GM18520 (cell line): Measurements from ENCODE around the gene SNTG2.

Experiments used
- ATAC-seq: cut with Tn5 transposase; IDR thresholded peaks from one replicate; pipeline ENCODE4 v1.9.1; 2021; ENCODE audit not compliant: unreplicated experiment

SNTG2 gene

GRCh38 chr2:1266351-1266750 lies 315.7 kb downstream of the SNTG2 start:
- ATAC-seq: no peak

DNA sequence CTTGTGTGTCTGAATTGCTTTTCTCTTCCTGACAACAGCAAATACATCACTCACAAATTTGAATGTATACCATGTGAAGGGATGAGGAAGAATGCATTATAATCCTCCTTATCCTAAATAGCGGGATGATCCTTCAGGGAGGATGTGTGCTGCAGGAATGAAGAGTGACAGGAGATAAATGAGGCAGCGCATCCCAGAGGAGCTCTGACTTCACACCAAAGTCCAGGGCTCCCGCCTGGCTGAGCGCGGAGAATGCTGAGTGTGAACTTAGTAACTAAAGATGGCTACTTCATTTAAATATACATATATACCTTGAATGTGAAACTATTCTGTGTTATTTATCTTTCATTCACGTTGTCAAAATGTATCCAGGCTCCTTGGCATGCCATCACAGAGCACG lies 317.4 kb downstream of the SNTG2 start:
- no peak for ATAC-seq

- no peak for ATAC-seq
Measured at GRCh38 chr2:1269812-1270211, 319.2 kb downstream of the SNTG2 start.

GRCh38 chr2:1272835-1273234 lies 322.2 kb downstream of the SNTG2 start:
- no peak for ATAC-seq

DNA sequence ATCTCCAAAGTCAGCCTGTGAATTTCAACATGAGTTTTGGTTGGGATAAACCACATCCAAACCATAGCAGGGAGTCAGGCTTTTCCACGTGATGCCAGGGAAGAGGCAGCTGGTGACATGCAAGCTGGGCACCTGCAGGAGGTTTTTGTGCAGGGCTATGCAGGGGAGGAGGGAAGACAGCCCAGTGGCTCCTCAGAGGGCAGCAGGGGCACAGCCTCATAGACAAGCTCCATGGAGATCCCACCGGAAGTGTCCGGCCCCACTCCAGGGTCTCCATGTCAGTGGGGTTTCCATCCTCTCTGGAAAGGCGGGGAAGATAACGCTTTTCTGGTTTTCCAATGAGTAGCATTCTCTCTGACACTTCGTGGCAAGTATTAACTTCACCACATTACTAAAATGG lies 327.0 kb downstream of the SNTG2 start:
- ATAC-seq: no peak

DNA sequence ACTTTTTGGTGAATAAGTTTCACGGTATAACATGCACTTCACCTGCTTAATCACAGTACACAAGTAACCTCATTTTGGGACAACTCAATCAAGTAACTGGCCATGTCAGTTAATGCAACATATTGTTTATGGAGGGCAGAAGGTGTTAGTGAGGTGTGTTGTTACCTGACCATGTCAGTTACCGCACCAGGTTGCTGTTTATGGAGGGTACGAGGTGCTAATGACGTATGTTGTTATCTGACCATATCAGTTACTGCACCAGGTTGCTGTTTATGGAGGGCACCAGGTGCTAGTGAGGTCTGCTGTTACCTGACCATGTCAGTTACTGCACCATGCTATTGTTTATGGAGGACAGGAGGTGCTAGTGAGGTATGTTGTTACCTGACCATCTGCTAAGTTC lies 327.5 kb downstream of the SNTG2 start:
- ATAC-seq: no peak

DNA sequence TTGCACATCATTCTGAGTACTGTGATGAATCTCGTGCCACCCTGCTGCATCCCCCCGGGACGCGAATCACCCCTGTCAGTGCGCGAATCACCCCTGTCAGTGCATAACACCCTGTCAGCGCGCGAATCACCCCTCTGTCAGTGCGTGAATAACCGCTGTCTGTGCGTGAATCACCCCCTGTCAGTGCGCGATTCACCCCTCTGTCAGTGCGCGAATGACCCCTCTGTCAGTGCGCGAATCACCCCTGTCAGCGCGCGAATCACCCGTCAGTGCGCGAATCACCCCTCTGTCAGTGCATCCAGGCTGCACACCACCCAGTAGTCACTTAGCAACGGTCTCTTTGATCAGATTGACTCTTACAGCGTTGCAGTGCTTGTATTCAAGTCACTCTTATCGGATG lies 328.2 kb downstream of the SNTG2 start:
- ATAC-seq: no peak

GRCh38 chr2:1282552-1282951 lies 331.9 kb downstream of the SNTG2 start:
- no peak for ATAC-seq

DNA sequence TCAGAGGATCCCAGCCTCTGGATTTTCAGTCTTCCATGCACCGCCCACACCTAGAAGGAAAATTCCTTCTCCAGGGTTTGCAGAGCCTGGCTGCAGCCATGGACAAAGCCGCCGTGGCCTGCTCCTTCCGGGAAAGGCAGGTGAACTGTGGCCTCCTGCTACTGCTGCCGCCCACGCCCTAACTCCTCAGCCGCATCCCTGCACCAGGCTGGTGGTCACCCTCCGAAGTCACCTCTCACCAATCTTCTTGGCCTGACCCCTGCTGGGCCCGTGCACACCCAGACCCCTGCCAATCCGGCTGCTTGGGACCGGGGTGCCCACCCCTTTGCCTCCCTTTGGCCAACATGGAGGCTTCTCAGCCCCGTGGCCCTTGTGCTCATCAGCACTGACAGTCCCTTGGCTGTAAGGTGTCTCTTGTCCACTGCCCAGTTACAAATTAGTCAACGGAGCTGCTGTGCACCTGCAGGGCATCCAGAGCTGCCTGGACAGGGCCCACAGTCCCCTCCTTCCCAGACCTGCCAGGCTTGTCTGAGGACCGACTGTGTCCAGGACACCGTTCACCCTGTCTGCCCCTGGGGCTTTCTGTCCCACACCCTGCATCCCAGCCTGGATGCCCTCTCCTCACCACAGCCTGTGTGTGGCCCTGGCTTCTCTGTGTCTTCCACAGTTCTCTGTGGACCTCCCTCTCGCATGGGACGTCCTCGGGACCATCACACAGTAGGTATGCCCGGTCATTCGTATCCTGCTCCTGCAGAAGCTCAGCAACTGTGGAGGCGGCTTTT lies 332.6 kb downstream of the SNTG2 start:
- ATAC-seq: no peak

DNA sequence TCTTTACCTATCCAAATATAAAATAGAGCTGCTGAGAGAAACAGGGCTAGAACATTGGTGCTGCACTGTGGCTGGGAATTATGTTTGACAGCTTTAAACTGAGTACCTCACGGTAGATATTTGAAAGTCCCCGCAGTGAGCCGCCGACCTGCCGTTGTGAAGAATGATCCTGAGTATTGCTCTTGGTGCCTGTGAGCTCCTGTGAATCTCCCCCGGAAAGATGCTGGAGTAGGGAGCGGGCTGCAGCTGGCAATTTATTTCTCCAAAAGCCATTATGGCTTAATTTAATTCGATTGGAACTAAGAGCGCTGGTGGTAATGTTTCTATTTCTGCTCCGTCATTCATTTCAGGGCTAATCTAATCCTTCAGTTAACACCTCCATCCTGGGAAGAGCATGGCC lies 333.2 kb downstream of the SNTG2 start:
- no peak for ATAC-seq

DNA sequence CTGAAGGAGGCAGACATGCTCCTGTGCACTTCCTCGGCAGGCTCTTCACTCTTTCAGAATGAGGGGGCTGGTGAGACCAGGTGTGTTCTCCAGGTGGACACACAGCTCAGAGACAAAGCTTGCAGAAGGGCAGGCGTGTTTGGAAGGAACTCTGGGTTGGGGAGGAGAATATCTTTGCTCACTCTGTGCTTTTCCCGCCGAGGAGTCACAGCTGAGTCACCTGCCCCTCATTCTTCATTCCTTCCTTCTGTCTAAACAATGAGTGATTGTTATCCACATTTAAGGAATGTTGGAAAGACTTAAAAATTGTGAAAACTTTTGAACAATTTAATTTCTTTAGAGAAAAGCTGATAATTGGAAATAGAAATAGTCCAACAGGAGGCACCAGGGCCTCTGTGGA lies 336.3 kb downstream of the SNTG2 start:
- ATAC-seq: no peak

- no peak for ATAC-seq
Measured at GRCh38 chr2:1287427-1287826, 336.8 kb downstream of the SNTG2 start.

DNA sequence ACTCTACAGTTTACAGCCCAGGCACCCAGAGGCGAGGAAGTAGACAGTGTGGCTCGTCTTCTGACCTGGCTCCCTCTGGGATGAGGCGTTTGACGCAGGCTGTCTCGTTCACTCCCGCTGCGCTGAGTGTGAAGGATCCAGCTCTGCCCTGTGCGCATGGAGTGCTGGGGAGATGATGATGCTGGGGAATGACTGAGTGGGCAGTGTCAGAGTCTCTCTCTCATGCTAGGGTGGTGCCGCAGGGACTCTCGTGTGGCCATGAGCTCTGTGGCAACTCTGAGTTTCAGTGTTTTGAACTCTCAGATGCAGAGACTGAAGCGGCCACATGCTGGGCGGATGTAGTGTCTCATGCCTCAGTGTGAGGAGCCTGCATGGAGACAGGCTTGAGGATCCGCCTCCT lies 344.3 kb downstream of the SNTG2 start:
- no peak for ATAC-seq

DNA sequence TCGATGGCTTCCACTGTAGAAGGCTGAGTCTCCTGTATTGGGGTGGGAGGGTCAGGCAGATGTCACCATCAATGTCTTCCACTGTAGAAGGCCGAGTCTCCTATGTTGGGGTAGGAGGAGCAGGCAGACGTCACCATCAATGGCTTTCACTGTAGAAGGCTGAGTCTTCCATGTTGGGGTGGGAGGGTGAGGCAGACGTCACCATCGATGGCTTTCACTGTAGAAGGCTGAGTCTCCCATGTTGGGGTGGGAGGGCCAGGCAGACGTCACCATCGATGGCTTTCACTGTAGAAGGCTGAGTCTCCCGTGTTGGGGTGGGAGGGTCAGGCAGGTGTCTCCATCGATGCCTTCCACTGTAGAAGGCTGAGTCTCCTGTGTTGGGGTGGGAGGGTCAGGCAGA lies 345.1 kb downstream of the SNTG2 start:
- ATAC-seq: no peak

- no peak for ATAC-seq
Measured at GRCh38 chr2:1297372-1298159, 346.9 kb downstream of the SNTG2 start.

DNA sequence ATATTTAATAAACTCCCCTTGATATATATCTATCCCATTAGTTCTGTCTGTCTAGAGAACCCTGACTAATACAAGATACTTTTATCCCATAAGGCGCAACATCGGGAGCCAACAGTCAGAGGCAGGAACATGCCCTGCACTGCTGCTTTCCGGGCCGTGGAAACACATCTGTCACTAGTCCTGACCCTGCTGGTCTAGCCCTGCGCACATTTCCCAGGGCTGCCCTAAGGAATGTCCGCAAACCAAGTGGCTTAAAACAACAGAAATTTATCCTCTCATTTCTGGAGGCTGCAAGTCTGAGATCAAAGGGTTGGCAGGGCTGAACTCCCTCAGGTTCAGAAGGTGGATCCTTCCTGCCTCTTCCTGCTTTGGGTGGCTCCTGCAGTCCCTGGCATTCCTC lies 348.4 kb downstream of the SNTG2 start:
- no peak for ATAC-seq

DNA sequence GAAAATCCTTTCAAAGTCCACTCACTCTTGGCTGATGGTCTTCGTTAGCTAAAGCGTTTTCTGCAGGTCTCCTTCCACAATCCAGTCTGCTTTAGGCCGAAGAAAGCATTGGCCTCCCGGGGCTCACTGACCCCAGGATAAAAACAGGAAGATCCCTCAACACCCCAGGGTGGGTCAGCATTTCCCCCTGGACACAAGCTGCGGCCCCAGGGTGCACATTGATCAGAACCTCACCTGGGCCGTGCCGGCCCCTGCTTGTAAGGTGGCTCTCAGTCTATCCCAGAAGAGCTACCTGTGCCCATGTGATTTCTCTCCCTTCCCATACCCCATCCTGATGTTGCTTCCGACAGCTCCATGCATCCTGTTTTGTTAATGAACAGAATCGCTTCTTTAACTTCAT lies 349.6 kb downstream of the SNTG2 start:
- no peak for ATAC-seq

GRCh38 chr2:1301056-1301455 lies 350.4 kb downstream of the SNTG2 start:
- ATAC-seq: no peak

GRCh38 chr2:1305342-1306013 lies 354.8 kb downstream of the SNTG2 start:
- ATAC-seq: no peak

DNA sequence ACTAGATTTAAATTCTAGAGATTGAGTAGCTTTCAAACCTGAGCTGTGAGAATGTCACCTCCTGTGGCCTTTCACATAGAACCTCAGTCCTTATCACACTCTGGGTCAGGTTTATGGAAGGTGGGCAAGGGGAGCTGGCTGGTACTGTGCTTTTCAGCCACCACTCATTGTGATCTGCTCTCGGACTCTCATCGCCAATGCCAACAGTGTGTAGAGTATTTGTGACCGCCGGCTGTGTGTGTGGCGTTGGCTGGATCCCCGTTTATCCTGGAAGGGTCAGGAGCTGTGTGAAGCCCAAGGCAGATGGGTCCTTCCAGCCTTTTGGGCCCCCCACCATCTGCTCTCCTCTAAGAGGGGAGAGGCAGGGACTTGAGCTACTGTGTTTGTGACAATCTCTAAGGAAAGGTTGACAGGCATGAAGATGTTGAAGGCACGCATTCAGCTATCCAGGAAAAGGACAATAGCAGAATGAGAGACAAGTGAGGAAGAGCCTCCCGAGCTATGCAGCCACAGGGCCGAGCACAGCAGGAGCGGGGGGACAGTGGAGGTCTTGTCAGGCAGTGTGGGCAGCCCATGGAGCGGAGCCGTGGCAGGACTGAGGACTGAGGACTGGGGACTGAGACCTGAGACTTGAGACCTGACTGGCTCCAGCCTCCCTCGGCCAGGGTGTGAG lies 355.5 kb downstream of the SNTG2 start:
- no peak for ATAC-seq
